ENCODE results near the gene ELP5.

Gene ELP5

DNA sequence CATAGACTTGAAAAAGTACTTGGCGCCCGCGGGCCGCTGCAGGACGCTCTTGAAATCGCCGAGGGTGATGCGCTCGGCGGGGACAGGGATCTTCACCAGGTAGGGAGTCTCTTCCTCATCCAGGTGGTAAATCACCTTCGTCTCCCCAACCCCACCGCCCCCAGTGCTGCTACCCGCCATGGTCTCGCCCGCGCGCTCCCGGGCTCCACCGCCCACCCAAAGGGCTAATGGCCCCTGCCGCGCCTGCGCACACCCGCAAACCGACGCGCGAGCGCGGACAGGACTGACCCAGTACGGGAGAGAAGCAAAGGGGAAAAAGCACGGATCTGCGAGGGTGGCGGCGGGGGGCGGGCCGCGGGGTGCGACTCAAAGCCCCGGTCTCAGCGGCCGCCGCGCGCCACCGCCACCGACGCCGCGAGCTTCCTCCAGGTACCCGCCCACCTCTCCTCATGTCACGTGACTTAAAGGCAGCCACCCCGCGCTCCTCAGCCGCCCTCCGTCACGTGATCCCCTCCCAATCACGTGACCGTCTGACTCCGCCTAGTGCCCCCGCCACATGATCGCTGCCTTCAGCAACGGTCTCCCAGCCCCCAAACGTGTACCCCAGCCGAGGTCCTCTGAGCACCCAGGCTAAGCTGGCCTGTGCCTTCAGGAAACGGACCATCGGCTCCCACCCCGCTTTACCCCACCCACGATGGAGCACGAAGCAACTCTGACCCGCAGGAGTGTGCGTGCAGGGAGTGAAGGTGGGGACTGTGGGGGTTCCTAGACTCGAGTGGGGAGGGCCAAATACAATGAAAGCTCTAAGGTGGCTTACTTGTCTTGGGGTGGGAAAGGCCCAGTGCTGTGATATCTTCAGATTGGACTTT, 17.7 kb upstream of the ELP5 start, which contains the start of gene DVL2:
DVL2 (minus strand) TSS at position 435 of the 869 bp plus-strand sequence; CDS start at position 180, 255 bp downstream.
- ATAC-seq (replicated peaks) (peak; percentile 63), DNase-seq (peak; percentile 91 to 94 (median 91))
- H3K9me3 Mint-ChIP-seq: no peaks in the 10 kb centered on the region
- H3K36me3 Mint-ChIP-seq (ENCODE audit: insufficient read depth): peaks cover 55% of the 10 kb centered on the region
- peaks cover 44 to 58% of the 10 kb centered on the region in 2 donors for H3K4me1 Mint-ChIP-seq (ENCODE audit: low read depth in 2 of 2)
- H3K4me3 Mint-ChIP-seq: peak within 1 kb of the TSS; percentile 91 to 92
- H3K27ac Mint-ChIP-seq: peak within 1 kb of the TSS; percentile 80 to 93
- no peaks in the 10 kb centered on the region for H3K27me3 Mint-ChIP-seq

GRCh38 chr17:7235693-7236665, 16.0 kb upstream of the ELP5 start:
- no peak for ATAC-seq (replicated peaks)
- no peak overlapping the region for H3K27ac Mint-ChIP-seq
- no peaks in the 10 kb centered on the region for H3K27me3 Mint-ChIP-seq
- H3K36me3 Mint-ChIP-seq (ENCODE audit: insufficient read depth): peaks cover 70% of the 10 kb centered on the region
- peak overlapping the region in 1 of 2 donors; percentile 92 for H3K4me3 Mint-ChIP-seq
- no peaks in the 10 kb centered on the region for H3K9me3 Mint-ChIP-seq
- no peak for DNase-seq
- H3K4me1 Mint-ChIP-seq (ENCODE audit: low read depth in 2 of 2): peaks cover 53 to 66% of the 10 kb centered on the region in 2 donors

GRCh38 chr17:7236808-7237207, 15.2 kb upstream of the ELP5 start:
- Mint-ChIP-seq H3K4me1 (ENCODE audit: low read depth in 2 of 2) (peaks cover 60 to 68% of the 10 kb centered on the region in 2 donors), H3K27ac (peak overlapping the region; percentile 1 to 89), H3K27me3 (no peaks in the 10 kb centered on the region), H3K9me3 (no peaks in the 10 kb centered on the region), H3K4me3 (peak overlapping the region; percentile 99 to 100), H3K36me3 (ENCODE audit: insufficient read depth) (peaks cover 75% of the 10 kb centered on the region)
- DNase-seq: no peak
- no peak for ATAC-seq (replicated peaks)

DNA sequence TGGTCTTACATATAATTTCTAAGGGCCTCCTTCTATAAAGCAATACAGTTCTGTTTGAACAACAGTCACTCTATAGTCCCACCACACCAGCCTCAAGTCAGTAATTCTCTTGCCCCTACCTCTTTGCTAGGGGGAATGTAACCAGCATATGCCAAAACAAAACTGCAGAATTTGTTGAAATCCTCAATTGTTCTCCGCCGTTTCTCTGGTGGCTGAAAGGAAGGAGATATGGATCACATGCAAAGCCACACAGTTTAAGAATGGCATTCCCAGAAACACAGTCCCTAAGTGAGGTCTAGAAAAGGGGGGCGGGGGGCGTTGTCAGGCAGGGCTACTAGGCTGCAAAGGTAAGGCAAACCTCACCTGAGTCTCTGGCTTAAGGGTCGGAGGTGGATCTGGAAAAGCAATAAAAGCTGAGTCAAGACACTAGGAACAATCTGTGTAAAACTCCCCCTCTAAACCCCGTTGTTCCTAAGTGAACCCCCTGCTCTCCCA, 14.7 kb upstream of the ELP5 start:
- peaks cover 80% of the 10 kb centered on the region for H3K36me3 Mint-ChIP-seq (ENCODE audit: insufficient read depth)
- H3K9me3 Mint-ChIP-seq: no peaks in the 10 kb centered on the region
- no peaks in the 10 kb centered on the region for H3K27me3 Mint-ChIP-seq
- ATAC-seq (replicated peaks): no peak
- peaks cover 61 to 68% of the 10 kb centered on the region in 2 donors for H3K4me1 Mint-ChIP-seq (ENCODE audit: low read depth in 2 of 2)
- peak overlapping the region; percentile 89 to 91 for H3K27ac Mint-ChIP-seq
- peak overlapping the region; percentile 99 to 100 for H3K4me3 Mint-ChIP-seq
- no peak for DNase-seq

DNA sequence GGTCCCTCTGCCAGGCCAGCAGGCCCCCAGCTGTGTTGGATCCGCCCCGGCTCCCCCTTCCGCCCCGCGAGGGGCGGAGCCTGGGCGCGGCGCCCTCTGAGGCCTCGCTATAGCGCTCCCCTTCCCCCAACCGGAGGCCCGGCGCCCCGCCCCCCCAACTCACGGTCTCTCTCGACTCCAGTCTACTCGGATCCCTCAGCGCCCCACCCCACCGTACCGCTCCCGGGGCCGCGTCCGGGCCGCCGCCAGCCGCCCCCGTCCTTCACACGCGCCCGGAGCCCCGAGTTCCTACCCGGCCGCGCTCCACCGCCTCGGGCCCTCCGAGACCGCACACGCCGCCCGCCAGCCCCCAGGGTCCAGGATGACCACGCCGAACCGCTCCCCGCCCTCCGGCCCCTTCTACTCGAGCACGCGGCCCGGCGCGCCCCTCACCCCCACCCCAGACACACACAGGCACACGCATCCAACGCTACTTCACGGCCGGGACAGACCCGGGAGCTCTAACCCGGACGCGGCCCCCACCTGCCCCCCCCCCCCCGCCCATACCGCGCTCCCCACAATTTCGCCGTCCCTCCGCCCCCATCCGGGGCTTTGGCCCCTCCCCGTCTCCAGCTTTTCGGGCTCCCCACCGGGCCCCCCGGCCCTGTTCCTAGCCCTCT, 14.1 kb upstream of the ELP5 start:
- no peaks in the 10 kb centered on the region for H3K9me3 Mint-ChIP-seq
- peaks cover 59 to 72% of the 10 kb centered on the region in 2 donors for H3K4me1 Mint-ChIP-seq (ENCODE audit: low read depth in 2 of 2)
- DNase-seq (peak; percentile 60 to 61 (median 61)), ATAC-seq (replicated peaks) (peak; percentile 16)
- H3K36me3 Mint-ChIP-seq (ENCODE audit: insufficient read depth): peaks cover 86% of the 10 kb centered on the region
- peak overlapping the region; percentile 99 to 100 for H3K4me3 Mint-ChIP-seq
- H3K27me3 Mint-ChIP-seq: no peaks in the 10 kb centered on the region
- peak overlapping the region; percentile 89 to 91 for H3K27ac Mint-ChIP-seq

- H3K36me3 Mint-ChIP-seq (ENCODE audit: insufficient read depth): peaks cover 88% of the 10 kb centered on the region
- peak overlapping the region; percentile 89 to 91 for H3K27ac Mint-ChIP-seq
- DNase-seq: peak in 2 of 3 experiments; percentile 18 to 33
These were observed 13.5 kb upstream of the ELP5 start for GRCh38 chr17:7238420-7239090.

GRCh38 chr17:7239091-7240027, 12.7 kb upstream of the ELP5 start, which contains the start of gene PHF23:
Gene PHF23 (minus strand): TSS chr17:7239457. CDS start chr17:7239279, 178 bp downstream.
- Mint-ChIP-seq H3K4me3 (peak within 1 kb of the TSS; percentile 99 to 100), H3K36me3 (ENCODE audit: insufficient read depth) (peaks cover 85% of the 10 kb centered on the region), H3K27me3 (no peaks in the 10 kb centered on the region), H3K4me1 (ENCODE audit: low read depth in 2 of 2) (peaks cover 53 to 63% of the 10 kb centered on the region in 2 donors), H3K27ac (peak within 1 kb of the TSS; percentile 89 to 91), H3K9me3 (no peaks in the 10 kb centered on the region)
- ATAC-seq (replicated peaks): peak; percentile 66
- DNase-seq: peak; percentile 86 to 91 (median 90)

More at GRCh38 chr17:7238420-7239090, 13.5 kb upstream of the ELP5 start:
- Mint-ChIP-seq H3K4me3 (peak overlapping the region; percentile 99 to 100), H3K27me3 (no peaks in the 10 kb centered on the region), H3K4me1 (ENCODE audit: low read depth in 2 of 2) (peaks cover 57 to 69% of the 10 kb centered on the region in 2 donors), H3K9me3 (no peaks in the 10 kb centered on the region)
- no peak for ATAC-seq (replicated peaks)

GRCh38 chr17:7240375-7240774, 11.6 kb upstream of the ELP5 start:
- peaks cover 46 to 54% of the 10 kb centered on the region in 2 donors for H3K4me1 Mint-ChIP-seq (ENCODE audit: low read depth in 2 of 2)
- ATAC-seq (replicated peaks) (no peak), DNase-seq (no peak)
- H3K27me3 Mint-ChIP-seq: no peaks in the 10 kb centered on the region
- peak overlapping the region; percentile 38 to 89 for H3K27ac Mint-ChIP-seq
- H3K4me3 Mint-ChIP-seq: peak overlapping the region; percentile 99 to 100
- H3K9me3 Mint-ChIP-seq: no peaks in the 10 kb centered on the region
- peaks cover 83% of the 10 kb centered on the region for H3K36me3 Mint-ChIP-seq (ENCODE audit: insufficient read depth)

- no peaks in the 10 kb centered on the region for H3K9me3 Mint-ChIP-seq
- DNase-seq (no peak), ATAC-seq (replicated peaks) (no peak)
- peak overlapping the region; percentile 99 to 100 for H3K4me3 Mint-ChIP-seq
- H3K36me3 Mint-ChIP-seq (ENCODE audit: insufficient read depth): peaks cover 84% of the 10 kb centered on the region
- peak overlapping the region; percentile 98 to 99 for H3K27ac Mint-ChIP-seq
- H3K4me1 Mint-ChIP-seq (ENCODE audit: low read depth in 2 of 2): peaks cover 42 to 47% of the 10 kb centered on the region in 2 donors
- H3K27me3 Mint-ChIP-seq: no peaks in the 10 kb centered on the region
These were observed 10.8 kb upstream of the ELP5 start for GRCh38 chr17:7241090-7241733.

DNA sequence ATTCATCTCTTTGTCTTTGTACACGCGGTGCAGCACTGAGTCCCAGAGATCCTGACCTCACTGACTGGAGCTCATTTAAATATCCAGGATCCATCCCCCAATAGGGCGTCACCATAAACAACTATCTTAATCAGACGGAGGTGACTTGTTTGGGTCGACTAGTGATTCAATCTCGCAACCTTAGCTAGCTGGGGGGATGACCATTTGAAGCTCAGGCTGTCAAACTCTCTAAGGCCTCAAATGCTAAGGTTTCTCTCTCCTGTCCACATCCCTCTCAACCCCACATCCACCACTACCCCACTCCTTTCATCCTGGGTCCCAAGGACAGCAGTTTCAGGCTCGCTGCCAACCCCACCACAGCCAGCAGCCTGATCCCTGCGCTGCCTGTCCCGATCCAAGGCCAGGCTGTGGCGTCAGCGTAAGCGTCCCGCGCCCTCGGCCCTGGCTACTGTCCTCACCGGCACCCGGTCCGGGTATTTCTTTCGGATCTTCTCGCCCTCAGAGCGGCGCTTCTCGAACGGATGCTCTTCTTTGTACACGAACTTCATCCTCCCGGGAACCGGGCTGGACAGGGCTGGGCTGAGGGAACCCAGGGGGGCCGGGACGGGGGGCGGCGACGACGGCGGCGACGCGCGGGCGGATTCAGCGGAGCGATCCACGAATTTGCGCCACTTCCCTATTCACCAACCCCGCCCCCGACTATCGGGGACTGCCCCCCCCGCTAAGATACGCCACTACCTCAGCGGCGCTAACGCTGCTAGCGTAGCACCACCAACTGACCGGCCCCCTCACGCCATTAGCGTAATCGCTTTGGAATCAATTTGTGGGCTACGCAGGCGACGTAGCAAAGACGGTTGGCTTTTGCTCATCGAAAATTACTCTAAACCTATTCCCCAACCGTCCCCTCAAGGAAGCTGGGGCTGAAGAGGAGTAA, 10.0 kb upstream of the ELP5 start, which contains the start of gene GABARAP:
GABARAP (minus strand) TSS at position 667 of the 934 bp plus-strand sequence; CDS start at position 548, 119 bp downstream.
- Mint-ChIP-seq H3K4me1 (ENCODE audit: low read depth in 2 of 2) (peaks cover 37 to 40% of the 10 kb centered on the region in 2 donors), H3K9me3 (no peaks in the 10 kb centered on the region), H3K36me3 (ENCODE audit: insufficient read depth) (peaks cover 84% of the 10 kb centered on the region), H3K27ac (peak within 1 kb of the TSS; percentile 98 to 99), H3K27me3 (no peaks in the 10 kb centered on the region), H3K4me3 (peak within 1 kb of the TSS; percentile 99 to 100)
- DNase-seq: peak; percentile 88 to 93 (median 91)
- ATAC-seq (replicated peaks): peak; percentile 45

All from effector memory CD8-positive, alpha-beta T cell (primary cell).